NCI-H2227 treated with DMSO at 0.1 percent for 48 hours (cell line): ENCODE data around the gene OR6C6.

Experiments used
- DNase-seq: peaks from one replicate; lab custom pipeline; 2025; lab: John Stamatoyannopoulos, UW

The OR6C6 gene

GRCh38 chr12:55296469-55296868, at the start of gene OR6C6:
OR6C6 (minus strand) TSS chr12:55296569; CDS start chr12:55295232, 1,337 bp downstream.
- no peak for DNase-seq

- no peak for DNase-seq
Observed at GRCh38 chr12:55336002-55336401, 39.6 kb upstream of the OR6C6 start.

DNA sequence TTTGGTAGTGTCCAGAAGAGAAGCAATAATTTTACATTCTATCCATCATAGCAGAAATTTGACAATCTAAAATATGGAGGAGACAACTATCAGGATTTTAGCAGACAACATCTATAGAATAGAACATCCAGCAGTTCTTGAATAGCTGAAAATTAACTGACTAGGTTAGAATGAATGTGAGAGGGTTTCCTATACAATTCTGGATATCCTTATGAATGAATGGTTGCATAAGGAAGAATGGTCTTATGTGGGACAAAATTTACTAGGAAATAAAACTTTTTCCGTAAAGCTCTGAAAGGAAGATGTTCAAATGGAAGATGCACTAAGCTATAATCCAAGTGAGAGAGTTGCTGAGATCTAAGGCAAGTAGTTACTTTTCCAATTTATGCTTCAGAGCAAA, 34.1 kb upstream of the OR6C6 start, which contains the start of gene OR6C3:
OR6C3 (plus strand) TSS at position 301 of the 400 bp plus-strand sequence. CDS start 955 bp downstream, outside the sequence.
- no peak for DNase-seq

DNA sequence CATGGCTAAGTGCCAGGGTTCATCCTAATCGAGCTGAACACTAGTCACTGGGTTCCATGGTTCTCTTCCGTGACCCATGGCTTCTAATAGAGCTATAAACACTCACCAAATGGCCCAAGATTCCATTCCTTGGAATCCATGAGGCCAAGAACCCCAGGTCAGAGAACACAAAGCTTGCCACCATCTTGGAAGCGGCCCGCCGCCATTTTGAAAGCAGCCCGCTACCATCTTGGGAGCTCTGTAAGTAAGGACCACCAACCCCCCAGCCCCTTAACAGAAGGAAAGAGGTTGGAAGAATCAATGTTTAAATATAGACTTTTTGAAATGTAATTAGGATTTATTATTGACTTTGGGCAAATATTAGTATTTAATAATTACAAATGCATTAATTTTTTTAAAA, 29.4 kb upstream of the OR6C6 start:
- peak; percentile 2 for DNase-seq

DNA sequence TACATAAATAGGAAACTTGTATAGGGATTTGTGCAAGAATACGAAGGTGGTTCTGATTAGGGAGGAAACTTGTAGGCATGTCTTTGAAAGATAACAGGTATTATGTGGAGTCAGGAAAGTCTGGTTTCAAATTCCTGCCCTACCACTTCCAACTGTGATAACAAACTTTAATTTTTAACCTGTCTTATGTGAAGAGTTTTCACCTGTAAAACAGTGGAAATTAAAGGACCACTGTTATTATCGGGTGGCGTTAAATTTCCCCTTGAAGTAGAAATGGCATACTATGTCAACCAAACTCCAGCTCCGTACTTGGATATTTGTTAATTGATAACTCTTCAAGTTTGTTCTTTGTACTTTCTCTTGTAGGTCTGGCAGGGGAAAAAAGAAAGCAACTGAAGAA, 23.8 kb upstream of the OR6C6 start:
- no peak for DNase-seq

GRCh38 chr12:55314043-55314442, 17.7 kb upstream of the OR6C6 start, which contains the start of gene OR6C1:
OR6C1 (plus strand) TSS chr12:55314343; CDS start chr12:55320600, 6,257 bp downstream.
- DNase-seq, result no peak

DNA sequence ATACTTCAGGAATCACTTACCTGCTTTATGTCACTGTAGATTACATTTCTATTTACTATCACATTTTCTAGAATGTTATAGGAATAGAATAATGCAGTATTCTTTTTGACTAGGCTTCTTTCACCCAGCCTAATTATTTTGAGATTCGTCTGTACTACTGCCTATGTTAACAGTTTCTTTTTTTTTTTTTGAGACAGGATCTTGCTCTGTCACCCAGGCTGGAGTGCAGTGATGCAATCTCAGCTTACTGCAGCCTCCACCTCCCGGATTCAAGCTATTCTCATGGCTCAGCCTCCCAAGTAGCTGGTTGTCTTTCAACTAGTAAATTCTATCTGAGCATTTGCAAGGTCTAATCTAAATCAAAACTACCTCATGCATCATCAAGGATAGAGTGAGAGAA, 6.4 kb downstream of the OR6C6 start:
- DNase-seq, result no peak

DNA sequence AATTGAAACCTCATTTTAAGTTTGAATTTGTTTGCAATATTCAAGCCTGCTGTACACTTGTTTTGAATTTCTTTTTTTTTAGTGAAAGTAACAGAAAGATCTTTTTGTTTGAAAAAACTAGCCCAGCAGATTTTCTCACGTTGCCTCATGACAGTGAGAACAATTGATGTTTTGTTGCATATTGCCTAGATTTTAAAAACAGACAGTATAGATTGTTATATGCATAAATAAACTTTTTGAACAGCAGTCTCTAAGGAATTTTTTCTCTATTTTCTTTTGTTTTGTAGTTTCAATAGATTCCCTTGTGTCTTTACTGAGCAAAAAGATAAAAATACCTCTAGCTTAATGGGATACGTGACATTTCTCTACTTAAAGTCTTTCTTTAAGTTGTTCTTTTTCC, 15.4 kb downstream of the OR6C6 start:
- DNase-seq, result no peak

GRCh38 chr12:55258303-55258702, 38.1 kb downstream of the OR6C6 start:
- DNase-seq, result no peak

DNA sequence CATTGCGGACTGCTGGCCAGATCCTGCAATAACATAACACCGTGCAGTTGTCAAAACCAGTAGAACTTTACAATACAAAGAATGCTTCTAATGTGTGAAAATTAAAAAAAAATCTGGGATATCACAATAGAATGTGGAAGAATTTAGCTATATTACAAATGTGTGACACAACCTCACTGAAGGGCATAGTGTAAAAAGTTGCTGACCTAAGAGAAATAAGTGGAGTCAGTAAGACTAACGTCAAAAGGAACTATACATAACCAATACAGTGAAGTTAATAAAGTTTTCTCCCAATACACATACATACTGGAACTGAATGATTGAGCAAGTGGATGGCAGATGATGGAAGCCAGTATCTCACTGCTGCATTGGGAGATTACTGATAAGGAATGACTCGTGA, 39.5 kb downstream of the OR6C6 start:
- no peak for DNase-seq

DNA sequence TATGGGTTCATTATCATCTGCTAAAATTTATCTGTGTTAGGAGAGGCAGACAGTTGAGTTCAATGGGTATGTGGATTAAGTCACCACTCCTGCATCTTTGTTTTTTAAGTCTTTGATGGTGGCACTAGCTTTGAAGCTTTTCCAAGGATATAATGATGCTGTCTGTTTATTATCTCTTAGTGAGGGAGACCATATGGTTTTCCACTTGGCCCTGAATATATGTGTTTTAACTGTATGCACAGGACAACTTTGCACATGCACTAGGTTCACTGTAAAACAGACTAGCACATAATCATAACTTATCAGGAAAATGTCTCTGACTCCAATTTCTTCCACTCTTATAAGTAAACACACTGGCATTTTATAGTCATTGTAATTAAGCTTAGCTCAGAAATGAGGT, 43.1 kb downstream of the OR6C6 start:
- DNase-seq, result no peak

DNA sequence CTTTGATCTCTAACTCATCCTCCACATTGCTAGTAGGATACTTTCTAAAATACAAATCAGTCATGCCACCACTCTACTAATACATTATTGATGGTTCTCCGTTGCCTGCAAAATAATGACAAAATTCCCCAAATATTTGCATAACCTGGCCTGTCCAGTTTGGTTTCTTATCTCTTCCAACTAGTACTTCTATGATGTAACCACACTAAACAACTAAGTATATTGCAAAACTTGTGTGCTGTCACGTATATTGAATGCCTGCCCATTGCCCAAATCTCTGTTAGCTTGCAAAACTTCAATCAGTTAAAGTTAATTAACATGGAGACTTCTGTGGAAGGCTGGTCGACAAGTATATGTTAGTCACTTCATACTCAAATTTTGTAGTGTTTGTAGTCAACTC, 45.4 kb downstream of the OR6C6 start:
- DNase-seq, result no peak

GRCh38 chr12:55246159-55246558, 50.2 kb downstream of the OR6C6 start:
- no peak for DNase-seq

DNA sequence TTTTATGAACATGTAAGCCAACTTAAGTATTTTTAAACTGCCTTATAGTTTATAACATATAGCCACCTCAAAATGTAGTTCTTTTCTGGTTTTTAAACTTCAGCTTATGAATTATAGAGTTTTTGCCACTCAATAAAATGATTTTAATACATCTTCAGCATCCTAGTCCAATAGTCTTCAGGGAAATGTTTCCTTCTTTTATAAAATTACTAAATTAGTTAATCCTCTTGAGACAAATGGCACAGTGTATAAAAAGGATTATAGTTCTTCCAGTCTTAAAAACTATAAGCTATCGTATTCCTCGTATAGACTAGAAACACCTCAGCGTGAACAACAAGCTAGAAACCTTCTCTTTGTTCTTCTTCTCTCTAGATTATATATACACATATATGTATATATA, 52.1 kb downstream of the OR6C6 start, which contains the start of gene OR6C74:
OR6C74 (plus strand) TSS at position 301 of the 400 bp plus-strand sequence. CDS start 2,679 bp downstream, outside the sequence.
- DNase-seq, result no peak
